ENCODE data around the gene TRAF3IP1.

- TF ChIP-seq, protein P1, sequence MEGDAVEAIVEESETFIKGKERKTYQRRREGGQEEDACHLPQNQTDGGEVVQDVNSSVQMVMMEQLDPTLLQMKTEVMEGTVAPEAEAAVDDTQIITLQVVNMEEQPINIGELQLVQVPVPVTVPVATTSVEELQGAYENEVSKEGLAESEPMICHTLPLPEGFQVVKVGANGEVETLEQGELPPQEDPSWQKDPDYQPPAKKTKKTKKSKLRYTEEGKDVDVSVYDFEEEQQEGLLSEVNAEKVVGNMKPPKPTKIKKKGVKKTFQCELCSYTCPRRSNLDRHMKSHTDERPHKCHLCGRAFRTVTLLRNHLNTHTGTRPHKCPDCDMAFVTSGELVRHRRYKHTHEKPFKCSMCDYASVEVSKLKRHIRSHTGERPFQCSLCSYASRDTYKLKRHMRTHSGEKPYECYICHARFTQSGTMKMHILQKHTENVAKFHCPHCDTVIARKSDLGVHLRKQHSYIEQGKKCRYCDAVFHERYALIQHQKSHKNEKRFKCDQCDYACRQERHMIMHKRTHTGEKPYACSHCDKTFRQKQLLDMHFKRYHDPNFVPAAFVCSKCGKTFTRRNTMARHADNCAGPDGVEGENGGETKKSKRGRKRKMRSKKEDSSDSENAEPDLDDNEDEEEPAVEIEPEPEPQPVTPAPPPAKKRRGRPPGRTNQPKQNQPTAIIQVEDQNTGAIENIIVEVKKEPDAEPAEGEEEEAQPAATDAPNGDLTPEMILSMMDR (IDR thresholded peaks at IDR 0.05): no peak
- TF ChIP-seq POLR2A (IDR thresholded peaks at IDR 0.05): no peak
Observed at GRCh38 chr2:238378230-238379095, 58.1 kb downstream of the TRAF3IP1 start.
